Measurements from ENCODE around the gene CTSZ.
"Not testable (repeated sequence)": the region's sequence is repeated elsewhere in the genome, so short reads cannot be mapped to it uniquely, and the experiment has no call there.

The CTSZ gene

GRCh38 chr20:59006864-59007664, at the start of gene CTSZ:
Gene CTSZ (minus strand): TSS chr20:59007254. CDS start chr20:59007128, 126 bp downstream.
- DNase-seq, result peak; percentile 40
- in situ Hi-C loops (cut with MboI; ENCODE audit: low pct_unique_long_range_greater_than_20kb, low sequenced_read_pairs), result no loop called here

- no peak for DNase-seq
- in situ Hi-C loops (cut with MboI; ENCODE audit: low pct_unique_long_range_greater_than_20kb, low sequenced_read_pairs), result no loop called here
Measured at GRCh38 chr20:59055302-59055701, 48.2 kb upstream of the CTSZ start.

- in situ Hi-C loops (cut with MboI; ENCODE audit: low pct_unique_long_range_greater_than_20kb, low sequenced_read_pairs), result no loop called here
- DNase-seq, result no peak
Measured at GRCh38 chr20:59051666-59052185, 44.7 kb upstream of the CTSZ start.

GRCh38 chr20:59050437-59050836, 43.4 kb upstream of the CTSZ start:
- in situ Hi-C loops (cut with MboI; ENCODE audit: low pct_unique_long_range_greater_than_20kb, low sequenced_read_pairs), result no loop called here
- no peak for DNase-seq

- DNase-seq, result no peak
- in situ Hi-C loops (cut with MboI; ENCODE audit: low pct_unique_long_range_greater_than_20kb, low sequenced_read_pairs), result no loop called here
Measured at GRCh38 chr20:59048681-59049030, 41.6 kb upstream of the CTSZ start.

- DNase-seq, result no peak
- in situ Hi-C loops (cut with MboI; ENCODE audit: low pct_unique_long_range_greater_than_20kb, low sequenced_read_pairs), result no loop called here
Measured at GRCh38 chr20:59047938-59048680, 41.1 kb upstream of the CTSZ start.

GRCh38 chr20:59046862-59047261, 39.8 kb upstream of the CTSZ start:
- no peak for DNase-seq
- in situ Hi-C loops (cut with MboI; ENCODE audit: low pct_unique_long_range_greater_than_20kb, low sequenced_read_pairs), result no loop called here

GRCh38 chr20:59044796-59045195, 37.7 kb upstream of the CTSZ start:
- DNase-seq, result no peak

GRCh38 chr20:59044295-59044694, 37.2 kb upstream of the CTSZ start:
- no peak for DNase-seq
- in situ Hi-C loops (cut with MboI; ENCODE audit: low pct_unique_long_range_greater_than_20kb, low sequenced_read_pairs), result no loop called here

More at GRCh38 chr20:59044796-59045195, 37.7 kb upstream of the CTSZ start:
- in situ Hi-C loops (cut with MboI; ENCODE audit: low pct_unique_long_range_greater_than_20kb, low sequenced_read_pairs), result no loop called here

- DNase-seq, result no peak
- in situ Hi-C loops (cut with MboI; ENCODE audit: low pct_unique_long_range_greater_than_20kb, low sequenced_read_pairs), result no loop called here
Measured at GRCh38 chr20:59043698-59044097, 36.6 kb upstream of the CTSZ start.

GRCh38 chr20:59042796-59043631, 36.0 kb upstream of the CTSZ start:
- DNase-seq, result peak; percentile 88
- in situ Hi-C loops (cut with MboI; ENCODE audit: low pct_unique_long_range_greater_than_20kb, low sequenced_read_pairs), result no loop called here

GRCh38 chr20:59042151-59042795, 35.2 kb upstream of the CTSZ start, which contains the start of gene PRELID3B:
Gene PRELID3B (minus strand): TSS chr20:59042786. CDS start chr20:59042730, 56 bp downstream.
- no peak for DNase-seq
- in situ Hi-C loops (cut with MboI; ENCODE audit: low pct_unique_long_range_greater_than_20kb, low sequenced_read_pairs), result no loop called here

- DNase-seq; in situ Hi-C loops (cut with MboI; ENCODE audit: low pct_unique_long_range_greater_than_20kb, low sequenced_read_pairs): not testable (repeated sequence)
Measured at GRCh38 chr20:59041487-59041886, 34.4 kb upstream of the CTSZ start.

GRCh38 chr20:59040667-59041066, 33.6 kb upstream of the CTSZ start:
- in situ Hi-C loops (cut with MboI; ENCODE audit: low pct_unique_long_range_greater_than_20kb, low sequenced_read_pairs), result no loop called here
- no peak for DNase-seq

- no peak for DNase-seq
- in situ Hi-C loops (cut with MboI; ENCODE audit: low pct_unique_long_range_greater_than_20kb, low sequenced_read_pairs), result no loop called here
Measured at GRCh38 chr20:59039233-59039632, 32.2 kb upstream of the CTSZ start.

- no peak for DNase-seq
- in situ Hi-C loops (cut with MboI; ENCODE audit: low pct_unique_long_range_greater_than_20kb, low sequenced_read_pairs), result no loop called here
Measured at GRCh38 chr20:59037386-59037785, 30.3 kb upstream of the CTSZ start.

- in situ Hi-C loops (cut with MboI; ENCODE audit: low pct_unique_long_range_greater_than_20kb, low sequenced_read_pairs), result no loop called here
- DNase-seq, result no peak
Measured at GRCh38 chr20:59035381-59035780, 28.3 kb upstream of the CTSZ start.

GRCh38 chr20:59033616-59034165, 26.6 kb upstream of the CTSZ start:
- in situ Hi-C loops (cut with MboI; ENCODE audit: low pct_unique_long_range_greater_than_20kb, low sequenced_read_pairs), result no loop called here
- DNase-seq, result no peak

GRCh38 chr20:59033093-59033492, 26.0 kb upstream of the CTSZ start:
- no peak for DNase-seq
- in situ Hi-C loops (cut with MboI; ENCODE audit: low pct_unique_long_range_greater_than_20kb, low sequenced_read_pairs), result no loop called here

Data from KBM-7 (cell line).